ENCODE measurements around the gene C14orf119. TPM values are rescaled to one million over a fixed set of nuclear protein-coding genes. Genes with fewer than 3 reads are reported as not detected.
A peak's percentile ranks its signal among the peaks of the same experiment; 100 is the strongest.

Gene C14orf119
- total RNA-seq, 1 donor from 2014 or later = 55.3 TPM

- peak; percentile 51 for DNase-seq
- Histone ChIP-seq H3K36me3 (peaks cover 17% of the 10 kb centered on the region), H3K27ac (no peak overlapping the region), H3K4me1 (peaks cover 11% of the 10 kb centered on the region), H3K9me3 (no peaks in the 10 kb centered on the region), H3K27me3 (no peaks in the 10 kb centered on the region), H3K4me3 (no peak overlapping the region)
- intact Hi-C loops (cut with DNase I) = loop anchor here (5.0 kb wide), 1 partner anchor 68 kb away; no protein-coding TSS in a partner anchor
- TF ChIP-seq CTCF (IDR thresholded peaks at IDR 0.05) = no peak
- ATAC-seq = no peak
Observed at GRCh38 chr14:23055147-23055550, 40.2 kb upstream of the C14orf119 start.

GRCh38 chr14:23055621-23056144, 39.6 kb upstream of the C14orf119 start:
- intact Hi-C loops (cut with DNase I) = loop anchor here (5.0 kb wide), 1 partner anchor 68 kb away; no protein-coding TSS in a partner anchor
- no peak for TF ChIP-seq CTCF (IDR thresholded peaks at IDR 0.05)

GRCh38 chr14:23056145-23056955, 39.0 kb upstream of the C14orf119 start:
- ATAC-seq (peak; percentile 74), DNase-seq (peak; percentile 81)
- TF ChIP-seq CTCF (IDR thresholded peaks at IDR 0.05) = peak; percentile 71
- no peak overlapping the region for H3K27ac ChIP-seq
- peaks cover 29% of the 10 kb centered on the region for H3K36me3 ChIP-seq
- peak overlapping the region; percentile 69 for H3K4me3 ChIP-seq
- H3K27me3 ChIP-seq = no peaks in the 10 kb centered on the region
- intact Hi-C loops (cut with DNase I) = loop anchor here (5.0 kb wide), 1 partner anchor 69 kb away; no protein-coding TSS in a partner anchor
- no peaks in the 10 kb centered on the region for H3K9me3 ChIP-seq
- peaks cover 11% of the 10 kb centered on the region for H3K4me1 ChIP-seq

More at GRCh38 chr14:23055621-23056144, 39.6 kb upstream of the C14orf119 start:
- no peaks in the 10 kb centered on the region for H3K27me3 ChIP-seq
- peaks cover 11% of the 10 kb centered on the region for H3K4me1 ChIP-seq
- no peaks in the 10 kb centered on the region for H3K9me3 ChIP-seq
- no peak for ATAC-seq
- peaks cover 23% of the 10 kb centered on the region for H3K36me3 ChIP-seq
- no peak overlapping the region for H3K4me3 ChIP-seq
- no peak overlapping the region for H3K27ac ChIP-seq
- DNase-seq = no peak

- Histone ChIP-seq H3K4me3 (peak within 1 kb of the TSS; percentile 69), H3K9me3 (no peaks in the 10 kb centered on the region), H3K4me1 (peaks cover 12% of the 10 kb centered on the region), H3K27ac (peak within 1 kb of the TSS; percentile 51), H3K27me3 (no peaks in the 10 kb centered on the region), H3K36me3 (peaks cover 37% of the 10 kb centered on the region)
- intact Hi-C loops (cut with DNase I) = loop anchor here (5.0 kb wide), 1 partner anchor 70 kb away; no protein-coding TSS in a partner anchor
- TF ChIP-seq CTCF (IDR thresholded peaks at IDR 0.05) = no peak
- ATAC-seq = peak; percentile 72
- peak; percentile 85 for DNase-seq
Observed at GRCh38 chr14:23056956-23057756, 38.1 kb upstream of the C14orf119 start, which contains the start of gene CDH24. CDH24 (minus strand) TSS chr14:23057520; CDS start chr14:23055733, 1,787 bp downstream.

Data from upper lobe of right lung (tissue), 1 donor.